Ammon's horn (tissue), 1 donor: Measurements from ENCODE around the gene HSD17B2.
"Not testable (repeated sequence)": the region's sequence is repeated elsewhere in the genome, so short reads cannot be mapped to it uniquely, and the experiment has no call there.

Experiments used
- DNase-seq: peaks from one replicate; pipeline ENCODE4 v3.0.0-alpha.2; 2016; ENCODE audit warnings: low spot score

HSD17B2 gene

DNA sequence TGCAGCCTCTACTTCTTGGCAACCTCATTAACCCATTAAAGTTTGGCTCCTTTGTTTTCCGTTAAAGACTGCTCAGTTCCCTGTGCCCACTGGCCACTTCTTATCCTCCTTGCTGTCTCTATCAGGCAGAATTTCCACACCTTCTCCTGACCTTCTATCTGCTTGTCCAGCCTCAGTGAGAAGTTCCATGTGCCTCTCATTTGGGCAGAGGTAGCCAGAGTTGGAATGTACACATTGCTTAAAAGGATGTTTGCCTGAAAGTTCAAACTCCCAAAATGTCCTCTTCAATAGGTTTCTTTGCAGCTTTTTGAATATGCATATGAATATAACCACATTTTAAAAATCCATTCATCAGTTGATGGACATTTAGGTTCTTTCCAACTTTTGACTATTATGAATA, 47.0 kb downstream of the HSD17B2 start:
- no peak for DNase-seq

DNA sequence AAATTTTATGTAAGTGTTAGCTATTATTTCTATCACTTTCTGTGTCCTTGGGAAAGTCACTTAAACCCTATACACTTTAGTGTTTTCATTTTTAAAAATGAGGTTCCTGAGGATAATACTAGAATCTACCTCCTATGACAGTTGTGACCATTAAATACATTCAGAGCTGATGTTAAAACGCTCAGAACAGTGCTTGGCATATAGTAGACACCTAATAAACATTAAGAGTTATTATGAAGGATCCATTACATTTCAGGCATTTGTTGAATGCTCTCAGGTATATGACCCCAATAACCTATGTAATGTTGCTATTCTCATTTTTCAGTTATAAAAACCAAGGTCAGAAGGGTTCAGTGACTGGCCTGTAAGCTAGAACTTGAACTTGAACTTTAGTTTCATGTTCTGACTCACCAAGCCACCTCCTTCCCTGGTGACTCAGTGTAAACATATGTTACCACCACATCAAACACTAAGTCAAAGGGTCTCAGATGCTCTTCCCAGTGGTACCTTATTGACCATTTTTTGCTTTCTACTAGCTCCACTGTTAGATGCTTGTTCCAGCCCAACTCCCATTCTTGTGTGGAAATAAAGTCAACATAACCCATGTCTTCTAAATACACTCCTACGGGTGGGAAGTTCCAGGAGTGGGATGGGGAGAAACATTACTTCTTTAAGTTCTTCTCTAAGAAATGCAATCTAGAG, 47.6 kb downstream of the HSD17B2 start:
- no peak for DNase-seq

DNA sequence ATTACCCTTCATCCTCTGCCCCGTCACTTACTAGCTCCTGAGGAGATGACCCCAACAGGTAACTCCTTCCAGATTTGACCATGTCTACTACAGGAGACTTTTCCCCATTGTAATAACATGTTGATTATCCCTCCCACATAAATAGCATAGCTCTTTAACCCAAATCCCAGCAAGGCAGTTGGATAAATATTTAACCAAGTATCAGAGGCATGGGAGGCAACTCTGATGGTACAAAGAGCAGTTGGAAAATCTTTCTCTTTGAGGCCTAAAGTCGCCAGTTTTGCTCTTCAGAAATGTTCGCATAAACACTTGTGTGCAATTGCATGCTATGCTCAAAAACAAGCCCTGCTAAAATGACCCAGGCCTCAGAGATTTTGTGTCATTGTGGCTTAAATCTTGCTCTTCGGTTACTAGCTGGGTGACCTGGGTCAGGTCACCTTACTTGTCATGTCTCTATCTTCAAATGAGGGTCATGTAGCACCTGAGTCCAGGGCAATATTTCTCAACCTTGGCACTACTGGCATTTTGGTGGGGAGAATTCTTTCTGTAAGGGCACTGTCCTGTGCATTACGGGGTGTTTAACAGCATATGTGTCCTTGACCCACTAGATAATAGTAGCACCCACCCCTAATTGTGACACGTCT, 48.8 kb downstream of the HSD17B2 start:
- no peak for DNase-seq

DNA sequence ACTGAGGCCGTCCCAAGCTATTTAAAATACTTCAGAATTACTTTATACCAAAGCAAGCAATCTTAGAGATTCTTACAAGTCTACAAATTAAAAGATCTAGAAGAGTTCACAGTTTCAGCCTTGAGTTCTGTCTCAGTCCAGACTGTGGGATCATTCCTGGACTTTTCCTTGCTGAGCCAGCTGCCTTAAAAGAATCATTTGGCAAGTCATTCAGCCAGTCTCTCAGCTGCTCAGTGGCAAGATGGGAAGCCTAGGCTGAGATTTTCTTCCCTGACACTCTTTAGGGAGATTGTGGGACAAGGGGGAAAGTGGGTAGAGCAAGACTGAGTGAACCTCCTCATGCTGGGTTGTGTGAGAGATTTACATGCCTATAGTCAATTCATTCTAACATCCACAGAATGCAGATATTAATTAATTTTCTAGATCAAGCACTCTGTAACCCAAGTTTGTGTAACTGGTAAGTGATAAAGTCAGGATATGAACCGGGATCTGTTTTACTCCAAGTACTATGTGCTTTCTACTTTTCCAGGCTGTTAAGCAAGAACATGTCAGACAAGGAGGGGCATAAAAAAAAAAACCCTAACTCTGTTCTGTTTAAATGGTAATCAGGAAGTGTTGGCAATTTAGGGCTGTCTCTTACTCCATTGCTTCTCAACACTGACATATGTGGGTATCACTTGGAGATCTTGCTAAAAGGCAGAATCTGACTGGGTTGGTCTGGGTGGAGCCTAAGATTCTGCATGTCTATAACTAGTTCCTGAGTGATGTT, 50.1 kb downstream of the HSD17B2 start:
- no peak for DNase-seq

DNA sequence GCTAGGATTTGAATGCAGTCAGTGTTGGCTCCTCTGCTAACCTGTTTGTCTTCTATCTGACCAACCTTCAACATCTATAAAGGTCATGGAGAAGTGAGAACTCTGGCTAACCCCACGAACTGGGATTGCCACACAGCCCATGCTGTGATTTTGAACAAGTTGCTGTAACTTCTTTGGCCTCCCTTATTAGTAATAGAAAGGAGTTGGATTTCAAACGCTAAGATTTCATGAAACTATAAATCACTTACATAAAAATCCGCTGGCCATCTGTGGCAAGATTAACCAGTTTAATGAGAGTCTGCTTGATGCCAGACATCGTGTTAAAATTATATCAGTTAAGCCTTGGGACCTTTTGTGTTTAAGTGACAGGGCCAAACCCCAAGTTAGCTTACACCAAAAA, 53.4 kb downstream of the HSD17B2 start:
- DNase-seq = no peak

DNA sequence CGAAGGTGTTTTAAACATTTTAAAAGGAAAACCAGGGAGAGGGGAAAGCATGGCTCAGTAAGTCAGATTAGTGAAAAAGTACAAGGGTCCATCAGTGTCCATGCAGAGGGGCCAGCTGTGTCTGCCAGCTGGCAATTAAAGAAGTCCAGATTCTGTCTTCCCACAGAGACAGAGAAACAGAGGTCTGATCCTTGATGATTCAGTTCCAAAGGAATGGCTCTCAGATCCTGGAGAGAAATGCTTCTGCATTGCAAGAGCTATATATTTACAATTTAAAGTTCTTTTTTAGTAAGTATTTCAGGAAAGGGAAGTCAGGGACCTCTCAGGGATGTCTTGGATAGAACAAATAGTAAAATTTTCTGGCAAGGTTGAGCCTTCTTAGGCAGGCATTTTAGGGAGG, 56.2 kb downstream of the HSD17B2 start:
- no peak for DNase-seq

DNA sequence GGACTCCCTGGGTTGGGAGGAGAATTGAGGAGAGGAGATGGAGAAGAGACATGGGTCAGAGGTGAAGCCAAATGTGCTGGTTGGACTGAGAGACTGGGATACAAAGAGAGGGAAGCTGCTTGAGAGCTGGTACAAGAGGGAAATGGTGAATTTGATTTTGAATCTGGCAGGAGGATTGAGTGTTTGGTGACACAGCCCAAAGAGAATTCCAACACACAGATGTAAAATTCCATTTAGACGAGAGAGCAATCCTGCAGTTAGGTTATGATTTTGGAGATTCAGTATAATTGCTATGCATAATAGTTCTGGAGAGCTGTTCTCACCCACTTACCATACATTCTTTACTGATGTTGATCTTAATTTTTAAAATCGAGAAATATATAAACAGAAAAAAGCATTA, 57.7 kb downstream of the HSD17B2 start:
- DNase-seq = no peak

DNA sequence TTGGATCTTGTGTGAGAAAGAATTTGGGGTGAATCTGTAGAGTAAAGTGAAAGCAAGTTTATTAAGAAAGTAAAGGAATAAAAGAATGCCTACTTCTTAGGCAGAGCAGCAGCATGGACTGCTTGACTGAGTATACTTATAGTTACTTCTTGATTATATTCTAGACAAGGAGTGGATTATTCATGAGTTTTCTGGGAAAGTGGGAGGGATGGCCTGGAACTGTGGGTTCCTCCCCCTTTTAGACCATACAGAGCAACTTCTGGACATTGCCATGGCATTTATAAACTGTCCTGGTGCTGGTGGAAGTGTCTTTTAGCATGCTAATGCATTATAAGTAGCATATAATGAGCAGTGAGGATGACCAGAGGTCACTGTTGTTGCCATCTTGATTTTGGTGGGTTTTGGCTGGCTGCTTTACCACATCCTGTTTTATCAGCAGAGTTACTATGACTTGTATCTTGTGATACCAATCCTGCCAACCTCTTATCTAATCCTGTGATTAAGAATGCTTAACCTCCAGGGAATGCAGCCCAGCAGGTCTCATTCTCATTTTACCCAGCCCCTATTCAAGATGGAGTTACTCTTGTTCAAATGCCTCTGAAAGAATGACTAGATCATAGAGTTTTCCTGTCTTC, 58.7 kb downstream of the HSD17B2 start:
- DNase-seq = no peak

DNA sequence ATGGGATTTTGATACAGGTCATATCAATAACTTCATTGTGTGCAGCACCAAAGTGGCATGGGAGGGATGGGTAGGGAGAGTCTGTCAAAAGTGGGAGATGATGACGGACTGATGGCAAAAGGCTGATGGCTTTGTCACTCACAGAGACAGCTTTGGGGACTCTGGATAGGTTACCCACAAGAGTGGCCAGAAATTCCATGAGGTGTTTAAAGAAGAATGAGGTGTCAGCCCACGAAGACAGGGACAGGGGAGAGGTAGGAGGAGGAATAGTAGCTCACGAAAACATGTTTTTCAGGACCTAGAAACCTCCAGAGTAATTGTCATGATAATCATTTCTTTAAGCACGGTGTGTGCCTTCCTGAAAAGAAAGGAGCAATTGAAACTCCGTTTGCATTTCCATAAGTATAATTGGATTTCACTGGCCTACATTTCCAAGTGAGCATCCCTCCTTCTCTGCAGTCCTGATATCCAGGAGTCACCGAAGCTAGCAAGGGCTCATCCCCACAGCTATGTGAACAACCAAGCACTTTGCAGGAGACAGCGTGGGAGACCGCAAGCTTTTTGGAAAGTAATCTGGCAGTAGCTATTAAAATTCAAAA, 60.0 kb downstream of the HSD17B2 start:
- peak; percentile 4 for DNase-seq

DNA sequence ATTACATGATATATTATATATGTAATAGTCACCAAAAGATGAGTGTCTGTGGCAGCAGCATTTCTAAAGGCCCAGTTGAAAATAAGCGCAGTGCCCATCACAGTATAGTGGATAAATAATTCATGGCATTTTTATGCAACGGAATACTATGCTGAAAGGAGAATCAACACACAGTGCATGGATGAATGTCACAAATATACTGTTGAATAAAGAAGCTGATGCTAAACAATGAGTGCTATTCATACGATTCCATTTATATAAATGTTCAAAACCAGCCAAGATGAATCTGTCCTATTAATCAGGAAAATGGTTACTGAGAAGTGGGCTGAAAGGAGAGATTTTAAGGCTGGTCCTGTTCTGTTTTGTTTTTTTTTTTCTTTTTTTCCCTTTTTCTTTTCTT, 61.6 kb downstream of the HSD17B2 start:
- no peak for DNase-seq

DNA sequence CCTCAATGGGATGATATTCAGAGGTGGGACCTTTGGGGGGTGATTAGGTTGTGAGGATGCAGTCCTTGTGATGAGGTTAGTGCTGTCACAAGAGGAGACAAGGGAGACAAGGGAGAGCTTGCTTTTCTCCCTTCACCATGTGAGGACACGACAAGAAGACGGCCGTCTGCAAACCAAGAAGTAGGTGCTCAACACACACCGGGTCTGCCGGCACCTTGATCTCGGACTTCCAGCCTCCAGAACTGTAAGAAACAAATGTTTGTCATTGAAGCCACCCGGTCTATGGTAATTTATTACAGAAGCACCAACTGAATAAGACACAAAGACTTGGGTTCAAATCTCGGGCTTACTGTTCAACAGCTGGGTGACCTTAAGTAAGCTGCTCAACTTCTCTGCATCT, 70.1 kb downstream of the HSD17B2 start:
- no peak for DNase-seq

DNA sequence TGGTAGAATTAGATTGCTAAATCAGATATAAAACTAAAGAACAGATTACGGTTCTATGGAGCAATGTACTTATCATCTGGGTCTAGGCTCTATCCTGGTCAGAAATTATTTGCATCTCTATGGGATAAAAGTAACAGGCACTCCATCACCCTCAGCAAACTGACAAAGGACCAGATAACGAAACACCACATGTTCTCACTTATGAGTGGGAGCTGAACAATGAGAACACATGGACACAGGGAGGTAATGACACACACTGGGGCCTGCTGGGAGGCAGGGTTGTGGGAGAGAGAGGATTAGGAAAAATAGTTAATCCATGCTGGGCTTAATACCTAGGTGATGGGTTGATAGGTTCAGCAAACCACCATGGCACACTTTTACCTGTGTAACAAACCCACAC, 73.0 kb downstream of the HSD17B2 start:
- DNase-seq = peak; percentile 44

DNA sequence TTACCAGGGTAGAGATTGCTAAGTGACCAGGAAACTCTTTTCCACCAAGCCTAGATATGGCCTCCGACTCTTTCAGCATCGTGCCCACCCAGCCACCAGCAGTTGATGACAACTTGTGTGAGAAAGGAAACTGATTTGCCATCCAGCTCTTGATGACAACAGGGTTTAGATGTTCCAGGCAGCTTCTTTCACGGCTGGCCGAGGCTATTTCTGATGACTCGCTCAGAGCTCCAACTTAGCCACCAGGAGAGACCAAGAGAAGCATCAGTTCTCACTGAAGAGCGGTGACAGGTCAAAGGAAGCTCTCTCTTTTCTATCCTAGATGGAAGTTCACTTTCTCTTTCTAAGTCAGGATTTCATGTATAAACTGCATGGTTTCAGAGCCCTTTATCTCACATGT, 73.7 kb downstream of the HSD17B2 start:
- no peak for DNase-seq

DNA sequence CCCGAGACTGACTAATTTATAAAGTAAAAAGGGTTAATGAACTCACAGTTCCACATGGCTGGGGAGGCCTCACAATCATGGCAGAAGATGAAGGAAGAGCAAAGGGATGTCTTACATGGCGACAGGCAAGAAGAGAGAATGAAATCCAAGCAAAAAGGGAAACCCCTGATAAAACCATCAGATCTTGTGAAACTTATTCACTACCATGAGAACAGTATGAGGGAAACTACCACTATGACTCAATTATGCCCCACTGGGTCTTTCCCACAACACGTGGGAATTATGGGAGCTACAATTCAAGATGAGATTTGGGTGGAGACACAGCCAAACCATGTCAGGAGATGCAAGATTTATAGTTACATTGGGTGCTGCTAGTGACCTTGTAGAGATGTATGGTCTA, 74.2 kb downstream of the HSD17B2 start:
- DNase-seq = not testable (repeated sequence)

DNA sequence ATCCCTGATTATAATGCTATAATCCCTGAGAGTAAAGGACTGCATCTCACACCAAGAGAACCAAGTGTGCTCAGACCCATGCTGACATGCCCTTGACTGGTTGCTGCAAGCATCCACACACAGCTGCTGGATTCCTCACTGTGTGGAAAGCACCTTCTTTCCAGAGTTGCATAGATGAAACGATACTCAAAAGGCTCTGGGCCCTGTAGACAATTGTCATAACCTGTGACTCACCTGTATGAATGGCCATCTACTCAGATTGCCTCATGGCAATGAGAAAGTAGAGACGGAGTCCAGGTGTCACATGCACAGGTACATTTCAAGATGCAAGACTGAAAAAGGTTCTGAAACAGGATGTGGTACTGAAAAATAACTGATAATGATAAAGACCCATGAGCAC, 76.9 kb downstream of the HSD17B2 start:
- DNase-seq = no peak

DNA sequence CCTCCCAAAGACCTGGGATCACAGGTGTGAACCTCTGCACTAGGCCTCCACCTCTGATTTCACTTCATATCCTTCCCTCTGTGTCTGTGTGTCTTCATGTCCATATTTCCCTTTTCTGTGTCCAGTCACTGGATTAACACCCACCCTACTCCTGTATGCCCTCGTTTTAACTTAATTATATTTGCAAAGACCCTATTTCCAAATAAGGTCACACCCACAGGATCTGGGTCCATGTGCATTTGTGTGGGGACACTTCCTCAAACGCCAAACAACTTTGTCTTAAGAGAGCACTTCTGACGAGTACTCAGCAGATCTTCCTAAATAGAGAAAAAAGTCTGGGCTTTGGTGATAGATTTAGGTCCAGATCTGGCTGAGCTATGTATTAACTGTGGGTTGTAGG, 78.7 kb downstream of the HSD17B2 start:
- DNase-seq = no peak

DNA sequence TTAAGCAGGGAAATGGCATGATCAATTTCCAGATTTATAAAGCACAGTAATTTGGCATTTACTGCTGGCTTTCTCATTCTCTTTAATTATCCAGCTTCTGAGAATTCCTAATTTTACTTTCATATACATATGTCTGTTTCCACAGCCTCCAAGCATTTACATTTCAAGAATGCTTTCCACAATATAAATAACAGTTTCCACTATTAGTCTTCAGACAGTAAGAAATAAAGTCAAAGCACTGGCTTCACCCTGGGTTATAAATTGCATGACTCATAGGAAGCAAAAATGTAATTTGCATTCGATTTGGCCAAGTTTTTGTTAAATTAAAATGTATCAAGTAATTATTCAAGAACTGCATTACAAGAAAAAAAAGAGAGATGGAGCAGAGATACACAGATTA, 81.5 kb downstream of the HSD17B2 start:
- no peak for DNase-seq

DNA sequence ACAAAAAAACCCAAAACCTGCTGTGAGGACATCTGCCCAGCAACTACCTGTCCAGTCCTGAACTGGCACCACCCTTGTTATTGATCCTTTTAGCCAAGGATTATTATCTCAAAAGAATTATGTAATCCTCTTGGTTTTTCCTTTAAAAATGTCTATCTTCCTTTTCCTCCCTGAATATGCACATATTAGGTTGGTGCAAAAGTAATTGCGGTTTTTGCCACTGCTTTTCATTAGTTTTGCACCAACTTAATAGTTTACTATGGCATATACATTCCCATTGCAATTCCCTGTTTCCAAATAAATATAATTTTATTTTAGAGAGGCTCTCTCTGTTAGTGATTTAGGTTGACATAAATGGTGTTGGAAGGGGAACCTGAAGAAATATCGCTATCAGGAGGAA, 83.7 kb downstream of the HSD17B2 start:
- DNase-seq = no peak

DNA sequence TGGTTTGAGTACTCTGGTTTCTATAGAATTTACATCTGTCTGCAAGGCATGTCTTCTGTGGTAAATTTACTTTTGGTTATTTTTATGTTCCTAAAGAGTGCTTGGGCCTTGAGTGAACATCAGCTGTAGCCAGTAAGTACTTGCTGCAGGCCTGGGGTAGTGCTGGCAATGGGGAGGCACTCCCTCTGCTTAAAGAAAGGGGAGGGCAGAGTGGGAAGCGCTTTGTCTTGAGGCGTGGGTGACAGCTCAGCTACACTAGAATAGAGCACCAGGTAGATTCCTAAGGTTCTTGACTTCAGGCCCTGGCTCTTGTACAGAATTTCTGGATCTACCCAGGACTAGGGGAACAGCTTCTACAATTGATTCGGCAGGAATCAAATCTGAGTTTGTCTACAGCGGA, 84.4 kb downstream of the HSD17B2 start:
- no peak for DNase-seq

DNA sequence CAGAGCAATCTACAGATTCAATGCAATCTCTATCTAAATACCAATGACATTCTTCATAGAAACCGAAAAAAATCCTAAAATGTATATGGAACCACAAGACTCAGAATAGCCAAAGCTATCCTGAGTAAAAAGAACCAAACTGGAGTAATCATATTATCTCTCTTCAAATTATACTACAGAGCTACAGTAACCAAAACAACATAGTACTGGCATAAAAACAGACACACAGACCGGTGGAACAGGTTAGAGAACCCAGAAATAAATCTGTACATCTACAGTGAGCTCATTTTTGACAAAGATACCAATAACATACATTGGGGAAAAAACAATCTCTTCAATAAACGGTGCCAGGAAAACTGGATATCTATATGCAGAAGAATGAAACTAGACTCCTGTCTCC, 89.6 kb downstream of the HSD17B2 start:
- no peak for DNase-seq

DNA sequence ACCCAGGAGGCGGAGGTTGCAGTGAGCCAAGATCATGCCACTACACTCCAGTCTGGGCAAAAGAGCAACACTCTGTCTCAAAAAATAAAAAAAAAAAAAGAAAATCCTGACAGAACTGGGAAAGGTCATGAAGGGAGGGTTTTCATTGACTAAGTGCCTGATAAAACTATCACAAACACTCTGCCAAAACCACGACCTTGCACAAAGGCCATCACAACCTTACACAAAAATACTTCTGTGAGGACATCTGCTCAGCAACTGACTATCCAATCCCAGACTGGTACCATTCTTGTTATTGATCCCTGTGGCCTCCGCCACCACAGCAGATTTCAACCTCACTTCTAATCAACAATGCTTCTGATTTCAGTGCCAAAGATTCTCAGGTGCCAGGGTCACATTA, 94.8 kb downstream of the HSD17B2 start:
- DNase-seq = no peak

DNA sequence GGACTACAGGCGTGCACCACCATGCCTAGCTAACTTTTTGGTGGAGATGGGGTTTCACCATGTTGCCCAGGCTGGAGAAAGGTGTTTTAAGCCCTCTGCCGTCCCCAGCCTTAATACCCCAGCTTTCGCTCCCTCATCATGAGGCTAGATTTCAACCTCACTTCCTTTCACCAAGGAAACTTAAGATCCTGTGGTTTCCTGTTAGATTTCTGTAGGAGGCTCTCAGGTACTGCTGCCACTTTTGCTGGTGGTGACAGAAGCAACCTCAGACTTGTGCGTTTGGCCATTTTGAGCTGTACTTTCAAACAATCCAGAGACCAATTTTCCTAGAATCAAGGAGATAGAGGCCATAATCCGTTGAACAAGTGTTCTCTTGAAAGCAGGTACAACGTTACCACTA, 98.7 kb downstream of the HSD17B2 start:
- DNase-seq = no peak

DNA sequence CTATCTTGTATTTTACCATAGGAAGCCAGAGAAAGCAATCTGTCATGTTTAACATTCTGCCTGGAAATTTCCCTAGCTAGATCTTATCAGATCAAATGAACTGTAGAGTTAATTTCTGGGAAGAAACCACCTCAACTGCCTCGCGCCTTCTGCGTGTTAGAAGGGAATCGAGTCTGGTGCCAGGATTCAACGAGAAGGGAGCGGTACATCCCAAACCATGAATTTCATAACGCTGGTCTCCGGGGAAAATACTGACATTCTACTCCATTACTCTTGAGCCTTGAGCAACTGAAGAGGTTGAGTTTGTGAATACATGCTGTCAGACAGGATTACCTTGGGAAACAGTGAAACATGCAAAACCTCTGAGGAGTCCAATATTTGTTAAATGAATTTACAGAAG, 99.8 kb downstream of the HSD17B2 start:
- no peak for DNase-seq
